Activated CD8-positive, alpha-beta T cell treated with anti-CD3 and anti-CD28 coated beads, Interleukin-2, amount 10 ng/mL, durations not matched to agents 7 days and 5 days (primary cell): ENCODE data around the gene OR7C2. TPM values are rescaled to one million over a fixed set of nuclear protein-coding genes. Genes with fewer than 3 reads are reported as not detected.

Experiments used
- total RNA-seq, 2 experiments: library from RNA; stranded (reverse); gene quantifications; one replicate each; pipeline ENCODE4 v1.2.3, GENCODE V29; 2021

Gene OR7C2
- total RNA-seq, 2 experiments from 2014 or later = not detected

Other genes with a start within 250 kb of the OR7C2 start
- under 1 TPM; 0.21 to 0.29 TPM for gene ADGRE2, start 162.9 kb upstream of the OR7C2 start, total RNA-seq
- not detected for gene OR7A5, start 106.3 kb upstream of the OR7C2 start, total RNA-seq
- not detected for gene OR7C1, start 106.3 kb upstream of the OR7C2 start, total RNA-seq
- not detected for gene OR7A10, start 92.6 kb upstream of the OR7C2 start, total RNA-seq
- gene OR7A17, start 55.4 kb upstream of the OR7C2 start, total RNA-seq = not detected
- gene SLC1A6, start 38.4 kb downstream of the OR7C2 start, total RNA-seq = not detected
- not detected for gene CASP14, start 108.0 kb downstream of the OR7C2 start, total RNA-seq
- gene OR1I1, start 140.7 kb downstream of the OR7C2 start, total RNA-seq = not detected
- gene SYDE1, start 165.9 kb downstream of the OR7C2 start, total RNA-seq = under 1 TPM in 1 of 2 experiments, not detected in 1; 0.13 TPM